Left ventricle myocardium inferior (tissue), 1 donor: Measurements from ENCODE around the gene DDRGK1. TPM values are rescaled to one million over a fixed set of nuclear protein-coding genes. Genes with fewer than 3 reads are reported as not detected.
"Not testable (repeated sequence)": the region's sequence is repeated elsewhere in the genome, so short reads cannot be mapped to it uniquely, and the experiment has no call there.

ENCODE experiments used
- DNase-seq: peaks from one replicate; pipeline ENCODE4 v3.0.0-alpha.2; 2020
- H3K27ac ChIP-seq: fragments of 200-600 bp; replicated peaks from 2 replicates; pipeline ENCODE4 v1.8.0; 2021
- H3K27me3 ChIP-seq: fragments of 200-600 bp; 2 replicates; pipeline ENCODE4 v1.8.0; 2021; ENCODE audit warnings: low read depth
- H3K36me3 ChIP-seq: fragments of 200-600 bp; 2 replicates; pipeline ENCODE4 v1.8.0; 2021
- H3K4me1 ChIP-seq: fragments of 200-600 bp; 2 replicates; pipeline ENCODE4 v1.8.0; 2021
- H3K4me3 ChIP-seq: fragments of 200-600 bp; 2 replicates; pipeline ENCODE4 v1.8.0; 2021; ENCODE audit warnings: mild to moderate bottlenecking, moderate library complexity
- H3K9me3 ChIP-seq: fragments of 200-600 bp; replicated peaks from 2 replicates; pipeline ENCODE4 v1.8.0; 2021
- intact Hi-C: fragments of 100-400 bp; cut with micrococcal nuclease; formaldehyde crosslinking; loops from one replicate; pipeline ENCODE4 v1.11.0; 2022
- total RNA-seq: library from RNA; stranded (reverse); fragmentation: NEBNext Ultra II Directional; extraction: Animal tissue kit (Norgen Biotek cat#: 25700); gene quantifications from one replicate; pipeline ENCODE4 v1.2.1, GENCODE V29; 2021
- TF ChIP-seq, protein P1 (sequence below): fragments of 200-600 bp; IDR thresholded peaks from 2 replicates; pipeline ENCODE4 v1.8.0; 2021; ENCODE audit warnings: antibody characterized with exemption, mild to moderate bottlenecking, borderline replicate concordance
- donor health status: DM: no; HTN: yes; CAD: no; lungs with severe emphysema.

The DDRGK1 gene
- total RNA-seq, 1 donor from 2014 or later: 30.0 TPM

DNA sequence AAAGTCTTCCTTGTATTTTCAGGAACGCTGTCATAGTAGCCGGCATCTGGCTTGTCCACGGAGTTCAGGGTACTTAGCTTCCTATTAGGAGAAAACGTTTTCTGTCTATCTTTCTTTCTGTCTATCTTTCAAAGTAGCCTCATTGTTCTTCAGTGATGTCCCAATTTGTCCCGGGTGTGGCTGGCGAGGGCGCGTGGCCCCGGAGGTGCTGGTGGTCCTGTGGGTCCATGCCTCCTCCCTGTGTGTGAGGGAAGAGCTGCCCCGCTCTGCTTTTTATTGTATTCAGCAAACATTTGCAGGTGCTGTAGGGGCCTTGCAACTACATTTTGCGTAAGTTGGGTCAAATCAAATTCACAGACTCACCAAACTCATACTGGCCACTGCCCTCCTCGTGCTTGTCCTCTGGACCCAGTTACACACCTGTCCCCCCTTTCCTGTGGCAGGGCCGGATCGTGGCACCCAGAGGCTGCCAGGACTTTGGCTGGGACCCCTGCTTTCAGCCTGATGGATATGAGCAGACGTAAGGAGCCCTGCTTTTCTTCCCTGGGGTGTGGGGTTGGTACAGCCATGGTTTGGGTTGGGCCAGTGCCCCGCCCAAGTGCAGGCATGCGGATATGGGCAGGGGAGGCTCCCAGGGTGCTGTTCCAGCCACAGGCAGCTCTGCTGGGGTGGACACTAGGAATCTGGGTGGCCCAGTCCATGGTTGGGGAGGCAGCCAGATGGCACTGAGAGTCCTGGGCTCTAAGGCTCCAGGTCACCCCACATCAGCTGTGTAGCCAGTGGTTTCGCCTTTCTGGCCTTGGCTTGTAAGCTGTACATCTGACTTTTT lies 17.1 kb upstream of the DDRGK1 start:
- no peaks in the 10 kb centered on the region for H3K9me3 ChIP-seq
- TF ChIP-seq, protein P1, sequence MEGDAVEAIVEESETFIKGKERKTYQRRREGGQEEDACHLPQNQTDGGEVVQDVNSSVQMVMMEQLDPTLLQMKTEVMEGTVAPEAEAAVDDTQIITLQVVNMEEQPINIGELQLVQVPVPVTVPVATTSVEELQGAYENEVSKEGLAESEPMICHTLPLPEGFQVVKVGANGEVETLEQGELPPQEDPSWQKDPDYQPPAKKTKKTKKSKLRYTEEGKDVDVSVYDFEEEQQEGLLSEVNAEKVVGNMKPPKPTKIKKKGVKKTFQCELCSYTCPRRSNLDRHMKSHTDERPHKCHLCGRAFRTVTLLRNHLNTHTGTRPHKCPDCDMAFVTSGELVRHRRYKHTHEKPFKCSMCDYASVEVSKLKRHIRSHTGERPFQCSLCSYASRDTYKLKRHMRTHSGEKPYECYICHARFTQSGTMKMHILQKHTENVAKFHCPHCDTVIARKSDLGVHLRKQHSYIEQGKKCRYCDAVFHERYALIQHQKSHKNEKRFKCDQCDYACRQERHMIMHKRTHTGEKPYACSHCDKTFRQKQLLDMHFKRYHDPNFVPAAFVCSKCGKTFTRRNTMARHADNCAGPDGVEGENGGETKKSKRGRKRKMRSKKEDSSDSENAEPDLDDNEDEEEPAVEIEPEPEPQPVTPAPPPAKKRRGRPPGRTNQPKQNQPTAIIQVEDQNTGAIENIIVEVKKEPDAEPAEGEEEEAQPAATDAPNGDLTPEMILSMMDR: no peak
- H3K27ac ChIP-seq: no peak overlapping the region
- peaks cover 30% of the 10 kb centered on the region for H3K36me3 ChIP-seq
- H3K4me1 ChIP-seq: peaks cover 22% of the 10 kb centered on the region
- intact Hi-C loops: no loop called here
- H3K27me3 ChIP-seq: no peaks in the 10 kb centered on the region
- H3K4me3 ChIP-seq: no peak overlapping the region
- no peak for DNase-seq

DNA sequence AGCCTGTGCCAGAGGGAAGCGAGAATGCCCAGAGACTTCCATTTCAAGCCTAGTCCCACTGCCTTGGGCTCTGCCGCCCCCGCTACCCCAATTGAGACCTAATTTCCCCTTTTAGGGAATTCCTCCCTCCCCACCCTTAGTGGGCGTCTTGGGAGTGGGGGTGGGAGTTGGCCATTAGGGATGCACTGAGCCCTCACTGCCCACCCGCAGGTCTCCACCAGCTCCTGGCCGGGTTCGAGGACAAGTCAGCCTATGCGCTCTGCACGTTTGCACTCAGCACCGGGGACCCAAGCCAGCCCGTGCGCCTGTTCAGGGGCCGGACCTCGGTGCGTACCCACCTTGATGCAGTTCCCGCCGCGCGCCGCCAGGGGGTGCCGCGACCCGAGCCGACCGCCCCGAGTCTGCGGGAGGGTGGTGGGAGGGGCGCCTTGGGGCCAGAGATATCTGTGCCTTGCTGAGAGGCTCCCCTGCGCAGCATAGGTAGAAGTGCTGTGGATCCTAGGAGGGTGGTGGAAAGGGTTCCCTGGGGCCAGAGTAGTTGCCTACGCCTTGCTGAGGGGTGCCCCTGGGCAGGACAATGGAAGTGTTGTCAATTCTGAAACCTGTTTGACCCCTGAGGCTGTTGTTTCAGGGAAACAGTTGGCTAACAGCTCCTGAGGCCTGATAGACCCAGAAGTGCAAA lies 14.0 kb upstream of the DDRGK1 start:
- peaks cover 57% of the 10 kb centered on the region for H3K36me3 ChIP-seq
- peaks cover 21% of the 10 kb centered on the region for H3K4me1 ChIP-seq
- intact Hi-C loops: no loop called here
- H3K4me3 ChIP-seq: peak overlapping the region; percentile 20
- no peak overlapping the region for H3K27ac ChIP-seq
- H3K27me3 ChIP-seq: no peaks in the 10 kb centered on the region
- TF ChIP-seq, protein P1: peak; percentile 95
- peak; percentile 61 for DNase-seq
- no peaks in the 10 kb centered on the region for H3K9me3 ChIP-seq

DNA sequence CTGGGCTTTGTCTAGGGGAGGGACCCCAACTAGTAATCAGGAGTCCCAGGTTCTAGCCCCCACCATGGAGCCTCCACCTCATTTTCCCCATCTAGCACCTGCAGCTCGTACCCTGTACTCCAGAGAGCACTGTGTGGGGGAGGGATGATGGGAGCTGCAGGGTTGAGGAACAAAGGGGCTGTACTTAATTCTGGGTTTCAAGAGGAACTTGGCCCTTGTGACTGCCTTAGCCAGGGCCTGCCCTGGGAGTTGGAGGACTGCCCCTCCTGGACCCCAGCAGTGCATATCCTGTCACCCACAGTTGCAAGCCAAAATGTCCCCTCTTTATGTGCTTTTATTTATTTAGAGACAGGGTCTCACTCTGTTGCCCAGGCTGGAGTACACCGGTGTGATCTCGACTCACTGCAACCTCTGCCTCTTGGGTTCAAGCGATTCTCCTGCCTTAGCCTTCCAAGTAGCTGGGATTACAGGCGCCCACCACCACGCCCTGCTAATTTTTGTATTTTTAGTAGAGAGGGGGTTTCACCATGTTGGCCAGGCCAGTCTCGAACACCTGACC lies 11.0 kb upstream of the DDRGK1 start:
- H3K4me3 ChIP-seq, H3K9me3 ChIP-seq, intact Hi-C loops, H3K27me3 ChIP-seq, H3K27ac ChIP-seq, DNase-seq: not testable (repeated sequence)
- Histone ChIP-seq H3K36me3 (peaks cover 42% of the 10 kb centered on the region), H3K4me1 (peaks cover 13% of the 10 kb centered on the region)

DNA sequence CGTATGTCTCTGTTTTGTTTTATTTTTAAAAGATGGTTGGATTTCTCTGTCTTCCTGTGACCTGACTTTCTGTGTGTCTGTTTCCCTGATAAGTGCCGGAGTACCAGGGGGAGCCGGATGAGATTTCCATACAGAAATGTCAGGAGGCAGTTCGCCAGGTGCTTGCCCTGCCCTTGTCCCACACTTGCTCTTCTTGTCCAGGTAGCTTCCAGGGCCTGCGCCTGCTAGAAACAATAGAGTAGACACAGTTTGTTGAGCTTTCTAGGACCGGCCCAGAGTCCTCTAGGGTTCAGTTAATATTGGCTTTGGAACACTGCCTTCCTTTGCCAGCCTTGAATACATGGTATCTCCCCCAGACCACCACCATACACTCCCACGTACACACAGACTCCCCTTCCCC lies 8.7 kb upstream of the DDRGK1 start:
- intact Hi-C loops: no loop called here
- no peak overlapping the region for H3K27ac ChIP-seq
- peaks cover 36% of the 10 kb centered on the region for H3K36me3 ChIP-seq
- DNase-seq: no peak
- TF ChIP-seq, protein P1: no peak
- H3K4me3 ChIP-seq: no peak overlapping the region
- no peaks in the 10 kb centered on the region for H3K27me3 ChIP-seq
- peaks cover 28% of the 10 kb centered on the region for H3K4me1 ChIP-seq
- H3K9me3 ChIP-seq: no peaks in the 10 kb centered on the region

DNA sequence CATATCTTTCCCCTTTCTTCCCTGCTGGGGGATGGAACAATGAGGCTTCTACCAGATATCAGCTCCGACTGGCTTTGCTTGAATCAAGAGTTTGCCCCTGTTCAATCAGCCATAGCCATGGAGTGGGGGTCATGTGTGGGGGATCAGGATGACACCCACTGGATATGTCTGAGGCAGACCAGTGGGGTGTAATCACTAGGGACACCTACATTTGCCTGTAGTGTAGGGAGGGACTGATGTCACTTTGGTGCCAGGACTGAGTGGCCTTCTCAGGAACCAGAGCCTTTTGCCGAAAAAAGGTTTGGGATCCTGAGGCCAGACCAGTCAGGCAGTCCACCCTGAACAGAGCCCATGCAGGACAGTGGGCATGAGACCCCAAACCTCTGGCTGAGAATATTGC lies 5.9 kb upstream of the DDRGK1 start:
- TF ChIP-seq, protein P1: no peak
- intact Hi-C loops: no loop called here
- no peak for DNase-seq
- Histone ChIP-seq H3K36me3 (peaks cover 21% of the 10 kb centered on the region), H3K4me3 (peak overlapping the region; percentile 80), H3K27ac (no peak overlapping the region), H3K9me3 (no peaks in the 10 kb centered on the region), H3K4me1 (peaks cover 28% of the 10 kb centered on the region), H3K27me3 (no peaks in the 10 kb centered on the region)

DNA sequence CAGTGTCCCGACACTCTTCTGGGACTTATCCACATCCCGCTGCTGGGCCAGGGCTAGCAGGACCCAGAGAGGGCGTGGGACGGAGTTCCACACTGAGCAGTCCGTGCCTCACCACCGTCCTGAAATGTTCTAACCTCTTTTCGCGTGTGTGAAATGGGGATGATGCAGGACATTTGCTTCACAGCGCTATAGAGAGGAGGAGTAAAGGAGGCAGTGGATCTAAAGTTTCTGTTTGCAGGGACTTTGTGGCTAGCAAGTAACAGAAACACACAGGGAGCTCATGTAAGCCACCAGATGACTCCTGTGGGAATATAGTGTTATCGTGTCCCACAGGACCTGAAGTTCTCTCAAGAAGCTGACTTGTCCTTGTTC lies 5.5 kb upstream of the DDRGK1 start:
- Histone ChIP-seq H3K36me3 (peaks cover 18% of the 10 kb centered on the region), H3K4me3 (peak overlapping the region; percentile 80), H3K9me3 (no peaks in the 10 kb centered on the region), H3K27me3 (no peaks in the 10 kb centered on the region), H3K4me1 (peaks cover 28% of the 10 kb centered on the region), H3K27ac (peak overlapping the region; percentile 88)
- no peak for DNase-seq
- intact Hi-C loops: no loop called here
- TF ChIP-seq, protein P1: no peak
